HG02973 (cell line): ENCODE data around the gene NEK1.

Source experiments
- ATAC-seq: cut with Tn5 transposase; IDR thresholded peaks from one replicate; pipeline ENCODE4 v1.9.1; 2021; ENCODE audit warnings: moderate library complexity; ENCODE audit not compliant: unreplicated experiment

Gene NEK1, protein sequence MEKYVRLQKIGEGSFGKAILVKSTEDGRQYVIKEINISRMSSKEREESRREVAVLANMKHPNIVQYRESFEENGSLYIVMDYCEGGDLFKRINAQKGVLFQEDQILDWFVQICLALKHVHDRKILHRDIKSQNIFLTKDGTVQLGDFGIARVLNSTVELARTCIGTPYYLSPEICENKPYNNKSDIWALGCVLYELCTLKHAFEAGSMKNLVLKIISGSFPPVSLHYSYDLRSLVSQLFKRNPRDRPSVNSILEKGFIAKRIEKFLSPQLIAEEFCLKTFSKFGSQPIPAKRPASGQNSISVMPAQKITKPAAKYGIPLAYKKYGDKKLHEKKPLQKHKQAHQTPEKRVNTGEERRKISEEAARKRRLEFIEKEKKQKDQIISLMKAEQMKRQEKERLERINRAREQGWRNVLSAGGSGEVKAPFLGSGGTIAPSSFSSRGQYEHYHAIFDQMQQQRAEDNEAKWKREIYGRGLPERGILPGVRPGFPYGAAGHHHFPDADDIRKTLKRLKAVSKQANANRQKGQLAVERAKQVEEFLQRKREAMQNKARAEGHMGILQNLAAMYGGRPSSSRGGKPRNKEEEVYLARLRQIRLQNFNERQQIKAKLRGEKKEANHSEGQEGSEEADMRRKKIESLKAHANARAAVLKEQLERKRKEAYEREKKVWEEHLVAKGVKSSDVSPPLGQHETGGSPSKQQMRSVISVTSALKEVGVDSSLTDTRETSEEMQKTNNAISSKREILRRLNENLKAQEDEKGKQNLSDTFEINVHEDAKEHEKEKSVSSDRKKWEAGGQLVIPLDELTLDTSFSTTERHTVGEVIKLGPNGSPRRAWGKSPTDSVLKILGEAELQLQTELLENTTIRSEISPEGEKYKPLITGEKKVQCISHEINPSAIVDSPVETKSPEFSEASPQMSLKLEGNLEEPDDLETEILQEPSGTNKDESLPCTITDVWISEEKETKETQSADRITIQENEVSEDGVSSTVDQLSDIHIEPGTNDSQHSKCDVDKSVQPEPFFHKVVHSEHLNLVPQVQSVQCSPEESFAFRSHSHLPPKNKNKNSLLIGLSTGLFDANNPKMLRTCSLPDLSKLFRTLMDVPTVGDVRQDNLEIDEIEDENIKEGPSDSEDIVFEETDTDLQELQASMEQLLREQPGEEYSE (N-terminal part only)

DNA sequence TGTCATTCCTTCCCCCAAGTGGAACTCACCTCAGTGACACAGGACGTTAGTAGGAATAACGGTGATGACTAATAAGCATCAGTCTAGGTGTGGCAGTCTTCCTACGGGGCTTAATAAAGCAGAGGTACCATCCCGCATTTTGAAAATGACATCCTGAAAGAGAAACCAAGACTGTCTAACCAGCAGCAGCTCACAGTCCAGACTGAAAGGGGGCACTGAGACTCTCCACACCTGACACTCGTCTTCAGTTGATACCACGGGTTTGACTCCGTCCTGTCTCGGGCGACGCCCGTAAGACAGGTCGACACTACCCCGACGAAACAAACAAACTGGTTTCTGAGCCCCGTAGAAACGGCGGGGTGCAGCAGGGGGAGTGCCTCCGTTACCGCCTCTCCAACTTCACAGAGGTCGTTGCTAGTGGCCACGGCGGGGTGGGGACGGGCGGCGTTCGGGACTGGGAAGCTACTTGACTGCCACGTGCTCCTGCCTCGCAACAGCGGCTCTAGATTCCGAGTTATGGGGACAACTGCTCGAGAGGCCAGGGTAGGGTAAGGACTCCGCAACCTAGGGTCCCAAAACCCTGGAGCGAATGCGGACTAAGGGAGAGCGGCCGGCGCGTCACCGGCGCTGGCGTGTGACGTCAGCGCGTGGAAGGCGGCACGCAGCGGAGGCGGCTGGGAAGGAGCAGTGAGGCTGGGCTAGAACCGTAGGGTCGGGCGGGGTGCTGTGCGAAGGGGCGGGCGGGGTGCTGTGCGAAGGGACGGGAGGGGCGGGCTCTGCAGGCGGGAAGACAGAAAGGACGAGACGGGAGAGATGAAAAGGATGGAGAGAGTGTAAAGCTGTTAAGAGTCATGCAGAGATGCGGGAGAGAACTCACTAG, at the start of gene NEK1:
Gene NEK1, minus strand, starts transcription at position 593 of the 880 bp plus-strand sequence. CDS start 9,953 bp downstream, outside the sequence.
- ATAC-seq: peak; percentile 92

- ATAC-seq: no peak
Measured at GRCh38 chr4:169661761-169662160, 49.4 kb upstream of the NEK1 start.

DNA sequence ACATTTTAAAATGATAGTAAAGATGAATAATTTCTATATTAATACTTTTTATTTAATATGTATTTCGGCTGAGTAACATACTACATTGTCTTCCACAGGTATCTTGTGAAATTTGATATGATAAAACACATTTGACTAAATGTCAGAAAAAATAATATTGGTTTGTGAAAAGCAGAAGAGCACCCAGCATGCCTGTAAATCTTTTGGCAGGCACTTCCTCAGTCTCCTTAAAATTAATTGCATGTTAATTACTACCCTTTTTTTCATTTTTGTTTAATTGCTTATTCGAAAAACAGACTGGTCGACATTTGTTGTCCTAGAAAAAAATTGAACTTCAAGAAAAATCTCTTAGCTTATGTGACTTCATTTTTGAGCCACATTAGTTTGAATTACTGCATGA, 48.5 kb upstream of the NEK1 start:
- ATAC-seq: no peak

DNA sequence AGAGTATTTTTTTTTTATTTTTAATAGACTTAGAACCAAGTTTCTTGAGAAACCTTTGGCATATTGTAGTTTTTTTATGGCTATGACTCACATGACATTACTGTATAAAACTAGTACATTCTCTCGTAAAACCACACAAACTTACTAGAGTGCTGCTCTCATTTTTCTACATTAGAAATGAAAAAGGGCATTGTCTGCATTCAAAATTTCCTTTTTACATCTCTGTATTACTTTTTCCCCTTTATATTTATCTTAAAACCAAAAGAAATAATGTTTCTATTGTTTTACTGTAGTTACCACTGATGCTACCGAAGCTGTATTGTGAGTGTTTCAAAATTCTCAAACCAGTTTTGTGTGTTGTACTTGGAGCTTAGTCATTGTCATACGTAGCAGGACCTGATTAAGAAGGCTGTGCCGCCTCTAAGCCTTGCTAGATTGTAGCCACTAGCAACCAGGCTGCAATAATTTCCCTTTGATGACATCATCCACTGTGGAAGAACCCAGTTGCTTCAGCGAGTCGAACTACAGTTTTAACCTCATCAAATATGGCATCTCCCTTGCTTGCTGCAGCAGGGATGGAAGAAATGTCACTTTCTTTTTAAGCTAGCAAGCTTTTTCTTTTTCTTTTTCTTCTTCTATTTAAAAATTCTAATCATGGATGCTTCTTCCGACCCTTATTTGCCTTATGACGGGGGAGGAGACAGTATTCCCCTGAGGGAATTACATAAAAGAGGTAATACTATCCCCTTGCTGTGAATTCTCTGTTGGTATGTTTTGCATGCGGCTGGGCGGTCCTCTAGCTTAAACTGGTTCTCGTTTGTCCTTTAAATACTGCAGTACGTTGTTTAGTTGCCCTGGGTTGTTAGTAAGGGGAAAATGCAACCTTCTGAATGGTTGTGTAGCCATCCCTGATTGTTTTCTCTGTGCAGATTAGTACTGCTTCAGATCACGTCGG, 47.6 kb upstream of the NEK1 start:
- ATAC-seq: peak; percentile 99

DNA sequence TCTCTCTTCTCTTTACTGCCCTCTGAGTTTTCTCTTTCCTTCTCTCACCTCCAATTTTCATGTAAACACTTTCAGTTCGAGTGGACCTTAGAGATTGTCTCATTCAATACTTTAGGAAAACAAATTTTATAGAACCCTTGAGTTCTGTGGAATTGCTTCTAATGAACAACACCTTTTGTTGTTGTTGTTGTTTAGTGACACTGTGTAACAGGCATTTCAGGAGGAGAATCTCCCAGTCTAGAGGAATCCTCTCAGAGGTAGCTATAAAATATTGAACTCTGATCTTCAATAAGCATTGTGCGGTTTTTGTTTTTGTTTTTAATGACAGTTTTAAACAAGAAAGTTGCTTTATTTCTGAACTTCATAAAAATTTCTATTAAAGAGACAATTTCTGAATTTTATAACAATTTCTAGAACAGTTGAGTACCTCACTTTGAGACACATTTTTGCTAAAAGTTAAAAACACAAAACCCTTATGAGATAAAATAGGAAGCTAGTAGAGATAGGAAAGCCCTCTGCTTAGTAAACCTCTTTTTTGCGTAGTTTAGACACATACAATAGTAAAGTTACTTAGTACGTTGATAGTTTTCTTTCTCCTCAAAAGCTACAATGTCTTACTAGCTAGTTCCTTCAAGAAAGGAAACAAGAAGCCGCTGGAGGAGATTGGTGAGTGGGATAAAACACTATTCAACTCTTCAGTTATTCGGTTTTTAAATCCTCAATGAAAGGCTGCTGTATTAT, 46.8 kb upstream of the NEK1 start:
- ATAC-seq: no peak

- no peak for ATAC-seq
Measured at GRCh38 chr4:169658196-169658595, 45.8 kb upstream of the NEK1 start.

GRCh38 chr4:169657470-169658107, 45.2 kb upstream of the NEK1 start:
- ATAC-seq: no peak

DNA sequence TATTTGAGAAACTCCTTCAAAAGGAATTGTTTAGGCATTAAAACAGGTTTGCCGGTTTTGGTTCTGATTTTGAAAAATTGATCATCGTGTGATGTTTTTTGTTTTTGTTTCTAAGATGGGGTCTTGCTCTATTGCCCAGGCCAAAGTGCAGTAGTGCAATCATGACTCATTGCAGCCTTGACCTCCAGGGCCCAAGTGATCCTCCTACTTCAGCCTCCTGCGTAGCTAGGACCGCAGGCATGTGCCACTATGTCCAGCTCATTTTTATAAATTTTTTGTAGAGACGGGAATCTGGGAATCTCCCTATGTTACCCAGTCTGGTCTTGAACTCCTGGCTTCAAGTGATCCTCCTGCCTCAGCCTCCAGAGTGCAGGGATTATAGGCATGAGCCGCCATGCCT, 43.0 kb upstream of the NEK1 start:
- no peak for ATAC-seq

GRCh38 chr4:169652535-169652934, 40.2 kb upstream of the NEK1 start:
- no peak for ATAC-seq

- no peak for ATAC-seq
Measured at GRCh38 chr4:169650227-169650936, 38.0 kb upstream of the NEK1 start.

GRCh38 chr4:169649545-169650226, 37.3 kb upstream of the NEK1 start:
- no peak for ATAC-seq

DNA sequence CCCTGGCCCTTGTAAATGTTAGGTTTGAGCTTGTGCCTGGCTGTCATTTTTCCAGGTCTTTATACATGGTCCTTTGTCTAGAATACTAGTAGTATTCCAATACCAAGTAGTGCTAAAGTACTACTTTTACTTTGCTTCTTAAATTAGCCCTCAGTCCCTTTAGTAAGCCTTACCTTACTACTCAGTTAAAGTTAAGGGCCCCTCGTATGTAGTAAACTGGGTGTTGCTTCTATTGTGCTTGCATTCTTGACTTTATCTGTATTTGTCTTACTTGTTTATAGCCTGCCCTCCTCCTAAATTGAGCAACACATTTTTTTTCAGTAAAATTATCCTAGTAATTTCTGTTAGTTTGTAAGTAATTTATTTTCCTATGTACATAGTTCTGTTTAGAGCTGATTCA, 33.2 kb upstream of the NEK1 start:
- no peak for ATAC-seq

DNA sequence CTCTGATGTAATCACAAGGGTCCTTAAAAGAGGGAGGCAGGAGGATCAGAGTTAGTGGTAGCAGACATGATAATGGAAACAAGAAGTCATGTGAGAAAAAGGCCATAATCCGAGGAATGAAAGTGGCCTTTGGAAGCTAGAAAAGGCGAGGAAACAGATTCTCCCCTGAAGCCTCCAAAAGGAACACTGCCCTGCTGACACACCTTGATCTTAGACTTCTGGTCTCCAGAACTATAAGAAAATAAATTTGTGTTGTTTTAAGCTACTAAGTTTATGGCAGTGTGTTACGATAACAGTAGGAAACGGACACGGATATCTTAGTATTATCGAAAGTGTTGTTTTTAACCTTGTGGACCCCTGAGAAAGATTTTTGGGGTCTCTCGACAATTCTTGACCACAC, 32.4 kb upstream of the NEK1 start:
- ATAC-seq: no peak

GRCh38 chr4:169640261-169640870, 28.0 kb upstream of the NEK1 start:
- no peak for ATAC-seq

DNA sequence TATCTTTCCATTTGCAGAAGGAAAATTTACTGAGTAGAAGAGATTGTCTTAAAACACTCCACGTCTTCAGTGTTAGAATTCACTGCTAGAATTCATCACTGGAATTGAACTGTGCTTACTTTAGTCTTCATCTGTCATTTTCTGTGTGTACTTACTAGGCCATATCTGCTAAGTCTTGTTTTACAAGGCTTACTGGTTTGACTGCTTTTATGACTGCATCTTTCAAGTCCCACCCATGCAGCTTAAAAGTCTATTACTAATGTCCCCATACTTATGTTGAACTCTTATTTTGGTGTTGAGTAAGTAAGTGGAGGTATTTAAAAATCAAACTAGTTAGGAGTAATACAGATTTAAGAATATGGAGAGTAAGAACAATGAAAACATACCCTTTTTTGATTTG, 22.6 kb upstream of the NEK1 start:
- ATAC-seq: no peak

GRCh38 chr4:169632896-169633295, 20.5 kb upstream of the NEK1 start:
- no peak for ATAC-seq

- ATAC-seq: no peak
Measured at GRCh38 chr4:169630069-169630468, 17.7 kb upstream of the NEK1 start.
